WTC11 (cell line): ENCODE measurements around the gene ZFHX3.

Experiments
- CTCF ChIP-seq: fragments of 200-600 bp; IDR thresholded peaks from 2 replicates; pipeline ENCODE4 v1.8.0; 2022; ENCODE audit warnings: antibody characterized with exemption
- ETV6 ChIP-seq: sonication (generic); formaldehyde crosslinking; IDR thresholded peaks from 2 replicates; pipeline ENCODE4 v1.8.1; 2022; ENCODE audit warnings: mild to moderate bottlenecking, missing genetic modification reagents
- SP1 ChIP-seq: sonication (generic); formaldehyde crosslinking; conservative IDR thresholded peaks from 2 replicates; pipeline ENCODE4 v1.8.1; 2022; ENCODE audit warnings: missing genetic modification reagents
- ZNF121 ChIP-seq: sonication (generic); formaldehyde crosslinking; IDR thresholded peaks from 2 replicates; pipeline ENCODE4 v1.8.0; 2023; ENCODE audit warnings: missing genetic modification reagents
- ZNF423 ChIP-seq: fragments of 250-450 bp; sonication (Bioruptor Pico); IDR thresholded peaks from 2 replicates; pipeline ENCODE4 v2.1.2; 2022; ENCODE audit warnings: mild to moderate bottlenecking, moderate library complexity
- TF ChIP-seq, protein P1 (sequence below): sonication (generic); formaldehyde crosslinking; IDR thresholded peaks from 2 replicates; pipeline ENCODE4 v1.8.1; 2023; ENCODE audit warnings: mild to moderate bottlenecking, moderate library complexity, missing genetic modification reagents
- TF ChIP-seq, protein P2 (sequence below): sonication (generic); formaldehyde crosslinking; IDR thresholded peaks from 2 replicates; pipeline ENCODE4 v1.8.1; 2022; ENCODE audit warnings: missing genetic modification reagents, borderline replicate concordance
- TF ChIP-seq, protein P3 (sequence below): sonication (generic); formaldehyde crosslinking; conservative IDR thresholded peaks from 2 replicates; pipeline ENCODE4 v1.8.1; 2022; ENCODE audit warnings: mild to moderate bottlenecking, missing genetic modification reagents
- TF ChIP-seq, protein P4 (sequence below): sonication (generic); formaldehyde crosslinking; IDR thresholded peaks from 2 replicates; pipeline ENCODE4 v1.8.1; 2023; ENCODE audit warnings: mild to moderate bottlenecking, missing genetic modification reagents, borderline replicate concordance
- TF ChIP-seq, protein P5 (sequence below): sonication (generic); formaldehyde crosslinking; IDR thresholded peaks from 2 replicates; pipeline ENCODE4 v1.8.1; 2022; ENCODE audit warnings: mild to moderate bottlenecking, missing genetic modification reagents, moderate library complexity, borderline replicate concordance
- TF ChIP-seq, protein P6 (sequence below): sonication (generic); formaldehyde crosslinking; IDR thresholded peaks from 2 replicates; pipeline ENCODE4 v1.8.0; 2023; ENCODE audit warnings: mild to moderate bottlenecking, missing genetic modification reagents

- TF ChIP-seq ETV6, result no peak
- TF ChIP-seq ZNF121 (CRISPR knock-in tag), result no peak
- no peak for TF ChIP-seq CTCF
- TF ChIP-seq, protein P1, sequence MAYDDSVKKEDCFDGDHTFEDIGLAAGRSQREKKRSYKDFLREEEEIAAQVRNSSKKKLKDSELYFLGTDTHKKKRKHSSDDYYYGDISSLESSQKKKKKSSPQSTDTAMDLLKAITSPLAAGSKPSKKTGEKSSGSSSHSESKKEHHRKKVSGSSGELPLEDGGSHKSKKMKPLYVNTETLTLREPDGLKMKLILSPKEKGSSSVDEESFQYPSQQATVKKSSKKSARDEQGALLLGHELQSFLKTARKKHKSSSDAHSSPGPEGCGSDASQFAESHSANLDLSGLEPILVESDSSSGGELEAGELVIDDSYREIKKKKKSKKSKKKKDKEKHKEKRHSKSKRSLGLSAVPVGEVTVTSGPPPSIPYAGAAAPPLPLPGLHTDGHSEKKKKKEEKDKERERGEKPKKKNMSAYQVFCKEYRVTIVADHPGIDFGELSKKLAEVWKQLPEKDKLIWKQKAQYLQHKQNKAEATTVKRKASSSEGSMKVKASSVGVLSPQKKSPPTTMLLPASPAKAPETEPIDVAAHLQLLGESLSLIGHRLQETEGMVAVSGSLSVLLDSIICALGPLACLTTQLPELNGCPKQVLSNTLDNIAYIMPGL (CRISPR knock-in tag), result no peak
- TF ChIP-seq, protein P2, sequence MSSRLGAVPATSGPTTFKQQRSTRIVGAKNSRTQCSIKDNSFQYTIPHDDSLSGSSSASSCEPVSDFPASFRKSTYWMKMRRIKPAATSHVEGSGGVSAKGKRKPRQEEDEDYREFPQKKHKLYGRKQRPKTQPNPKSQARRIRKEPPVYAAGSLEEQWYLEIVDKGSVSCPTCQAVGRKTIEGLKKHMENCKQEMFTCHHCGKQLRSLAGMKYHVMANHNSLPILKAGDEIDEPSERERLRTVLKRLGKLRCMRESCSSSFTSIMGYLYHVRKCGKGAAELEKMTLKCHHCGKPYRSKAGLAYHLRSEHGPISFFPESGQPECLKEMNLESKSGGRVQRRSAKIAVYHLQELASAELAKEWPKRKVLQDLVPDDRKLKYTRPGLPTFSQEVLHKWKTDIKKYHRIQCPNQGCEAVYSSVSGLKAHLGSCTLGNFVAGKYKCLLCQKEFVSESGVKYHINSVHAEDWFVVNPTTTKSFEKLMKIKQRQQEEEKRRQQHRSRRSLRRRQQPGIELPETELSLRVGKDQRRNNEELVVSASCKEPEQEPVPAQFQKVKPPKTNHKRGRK (CRISPR knock-in tag), result no peak
- TF ChIP-seq, protein P3, sequence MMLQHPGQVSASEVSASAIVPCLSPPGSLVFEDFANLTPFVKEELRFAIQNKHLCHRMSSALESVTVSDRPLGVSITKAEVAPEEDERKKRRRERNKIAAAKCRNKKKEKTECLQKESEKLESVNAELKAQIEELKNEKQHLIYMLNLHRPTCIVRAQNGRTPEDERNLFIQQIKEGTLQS (CRISPR knock-in tag), result no peak
- TF ChIP-seq SP1, result no peak
- TF ChIP-seq, protein P4, sequence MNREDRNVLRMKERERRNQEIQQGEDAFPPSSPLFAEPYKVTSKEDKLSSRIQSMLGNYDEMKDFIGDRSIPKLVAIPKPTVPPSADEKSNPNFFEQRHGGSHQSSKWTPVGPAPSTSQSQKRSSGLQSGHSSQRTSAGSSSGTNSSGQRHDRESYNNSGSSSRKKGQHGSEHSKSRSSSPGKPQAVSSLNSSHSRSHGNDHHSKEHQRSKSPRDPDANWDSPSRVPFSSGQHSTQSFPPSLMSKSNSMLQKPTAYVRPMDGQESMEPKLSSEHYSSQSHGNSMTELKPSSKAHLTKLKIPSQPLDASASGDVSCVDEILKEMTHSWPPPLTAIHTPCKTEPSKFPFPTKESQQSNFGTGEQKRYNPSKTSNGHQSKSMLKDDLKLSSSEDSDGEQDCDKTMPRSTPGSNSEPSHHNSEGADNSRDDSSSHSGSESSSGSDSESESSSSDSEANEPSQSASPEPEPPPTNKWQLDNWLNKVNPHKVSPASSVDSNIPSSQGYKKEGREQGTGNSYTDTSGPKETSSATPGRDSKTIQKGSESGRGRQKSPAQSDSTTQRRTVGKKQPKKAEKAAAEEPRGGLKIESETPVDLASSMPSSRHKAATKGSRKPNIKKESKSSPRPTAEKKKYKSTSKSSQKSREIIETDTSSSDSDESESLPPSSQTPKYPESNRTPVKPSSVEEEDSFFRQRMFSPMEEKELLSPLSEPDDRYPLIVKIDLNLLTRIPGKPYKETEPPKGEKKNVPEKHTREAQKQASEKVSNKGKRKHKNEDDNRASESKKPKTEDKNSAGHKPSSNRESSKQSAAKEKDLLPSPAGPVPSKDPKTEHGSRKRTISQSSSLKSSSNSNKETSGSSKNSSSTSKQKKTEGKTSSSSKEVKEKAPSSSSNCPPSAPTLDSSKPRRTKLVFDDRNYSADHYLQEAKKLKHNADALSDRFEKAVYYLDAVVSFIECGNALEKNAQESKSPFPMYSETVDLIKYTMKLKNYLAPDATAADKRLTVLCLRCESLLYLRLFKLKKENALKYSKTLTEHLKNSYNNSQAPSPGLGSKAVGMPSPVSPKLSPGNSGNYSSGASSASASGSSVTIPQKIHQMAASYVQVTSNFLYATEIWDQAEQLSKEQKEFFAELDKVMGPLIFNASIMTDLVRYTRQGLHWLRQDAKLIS (CRISPR knock-in tag), result no peak
- TF ChIP-seq ZNF423 (CRISPR knock-in tag), result no peak
- TF ChIP-seq, protein P5, sequence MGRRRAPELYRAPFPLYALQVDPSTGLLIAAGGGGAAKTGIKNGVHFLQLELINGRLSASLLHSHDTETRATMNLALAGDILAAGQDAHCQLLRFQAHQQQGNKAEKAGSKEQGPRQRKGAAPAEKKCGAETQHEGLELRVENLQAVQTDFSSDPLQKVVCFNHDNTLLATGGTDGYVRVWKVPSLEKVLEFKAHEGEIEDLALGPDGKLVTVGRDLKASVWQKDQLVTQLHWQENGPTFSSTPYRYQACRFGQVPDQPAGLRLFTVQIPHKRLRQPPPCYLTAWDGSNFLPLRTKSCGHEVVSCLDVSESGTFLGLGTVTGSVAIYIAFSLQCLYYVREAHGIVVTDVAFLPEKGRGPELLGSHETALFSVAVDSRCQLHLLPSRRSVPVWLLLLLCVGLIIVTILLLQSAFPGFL (CRISPR knock-in tag), result no peak
- TF ChIP-seq, protein P6, sequence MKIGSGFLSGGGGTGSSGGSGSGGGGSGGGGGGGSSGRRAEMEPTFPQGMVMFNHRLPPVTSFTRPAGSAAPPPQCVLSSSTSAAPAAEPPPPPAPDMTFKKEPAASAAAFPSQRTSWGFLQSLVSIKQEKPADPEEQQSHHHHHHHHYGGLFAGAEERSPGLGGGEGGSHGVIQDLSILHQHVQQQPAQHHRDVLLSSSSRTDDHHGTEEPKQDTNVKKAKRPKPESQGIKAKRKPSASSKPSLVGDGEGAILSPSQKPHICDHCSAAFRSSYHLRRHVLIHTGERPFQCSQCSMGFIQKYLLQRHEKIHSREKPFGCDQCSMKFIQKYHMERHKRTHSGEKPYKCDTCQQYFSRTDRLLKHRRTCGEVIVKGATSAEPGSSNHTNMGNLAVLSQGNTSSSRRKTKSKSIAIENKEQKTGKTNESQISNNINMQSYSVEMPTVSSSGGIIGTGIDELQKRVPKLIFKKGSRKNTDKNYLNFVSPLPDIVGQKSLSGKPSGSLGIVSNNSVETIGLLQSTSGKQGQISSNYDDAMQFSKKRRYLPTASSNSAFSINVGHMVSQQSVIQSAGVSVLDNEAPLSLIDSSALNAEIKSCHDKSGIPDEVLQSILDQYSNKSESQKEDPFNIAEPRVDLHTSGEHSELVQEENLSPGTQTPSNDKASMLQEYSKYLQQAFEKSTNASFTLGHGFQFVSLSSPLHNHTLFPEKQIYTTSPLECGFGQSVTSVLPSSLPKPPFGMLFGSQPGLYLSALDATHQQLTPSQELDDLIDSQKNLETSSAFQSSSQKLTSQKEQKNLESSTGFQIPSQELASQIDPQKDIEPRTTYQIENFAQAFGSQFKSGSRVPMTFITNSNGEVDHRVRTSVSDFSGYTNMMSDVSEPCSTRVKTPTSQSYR (CRISPR knock-in tag), result no peak
Measured at GRCh38 chr16:72878301-72879269, 169.3 kb downstream of the ZFHX3 start.
